Stomach smooth muscle (tissue), 2 donors: ENCODE measurements around the gene IRGC.
"Not testable (repeated sequence)": the region's sequence is repeated elsewhere in the genome, so short reads cannot be mapped to it uniquely, and the experiment has no call there.

ENCODE experiments used
- H3K27ac ChIP-seq: one replicate; pipeline ENCODE4 v1.7.0; 2013; ENCODE audit warnings: mild to moderate bottlenecking, low read length, inconsistent platforms
- H3K27me3 ChIP-seq, 2 donors: one replicate each; pipeline ENCODE4 v1.7.0; 2013; ENCODE audit warnings: low read length in 2 of 2; ENCODE audit not compliant: insufficient read depth in 2 of 2, control insufficient read depth in 1 of 2
- H3K36me3 ChIP-seq, 2 donors: one replicate each; pipeline ENCODE4 v1.7.0; 2013; ENCODE audit warnings: low read length in 2 of 2; ENCODE audit not compliant: control insufficient read depth in 2 of 2, insufficient read depth in 2 of 2
- H3K4me1 ChIP-seq: one replicate; pipeline ENCODE4 v1.7.0; 2013; ENCODE audit warnings: low read length; ENCODE audit not compliant: control insufficient read depth, insufficient read depth
- H3K4me3 ChIP-seq, 2 donors: one replicate each; pipeline ENCODE4 v1.7.0; 2013; ENCODE audit warnings: low read length in 2 of 2
- H3K9ac ChIP-seq, 2 donors: one replicate each; pipeline ENCODE4 v1.7.0; 2013; ENCODE audit warnings: low read length in 2 of 2, mild to moderate bottlenecking in 1 of 2
- H3K9me3 ChIP-seq, 2 donors: one replicate each; pipeline ENCODE4 v1.7.0; 2013; ENCODE audit warnings: low read length in 2 of 2; ENCODE audit not compliant: control insufficient read depth in 2 of 2
- donor health status: healthy.
- donor health status: Pancreatic carcinoma.

The IRGC gene

DNA sequence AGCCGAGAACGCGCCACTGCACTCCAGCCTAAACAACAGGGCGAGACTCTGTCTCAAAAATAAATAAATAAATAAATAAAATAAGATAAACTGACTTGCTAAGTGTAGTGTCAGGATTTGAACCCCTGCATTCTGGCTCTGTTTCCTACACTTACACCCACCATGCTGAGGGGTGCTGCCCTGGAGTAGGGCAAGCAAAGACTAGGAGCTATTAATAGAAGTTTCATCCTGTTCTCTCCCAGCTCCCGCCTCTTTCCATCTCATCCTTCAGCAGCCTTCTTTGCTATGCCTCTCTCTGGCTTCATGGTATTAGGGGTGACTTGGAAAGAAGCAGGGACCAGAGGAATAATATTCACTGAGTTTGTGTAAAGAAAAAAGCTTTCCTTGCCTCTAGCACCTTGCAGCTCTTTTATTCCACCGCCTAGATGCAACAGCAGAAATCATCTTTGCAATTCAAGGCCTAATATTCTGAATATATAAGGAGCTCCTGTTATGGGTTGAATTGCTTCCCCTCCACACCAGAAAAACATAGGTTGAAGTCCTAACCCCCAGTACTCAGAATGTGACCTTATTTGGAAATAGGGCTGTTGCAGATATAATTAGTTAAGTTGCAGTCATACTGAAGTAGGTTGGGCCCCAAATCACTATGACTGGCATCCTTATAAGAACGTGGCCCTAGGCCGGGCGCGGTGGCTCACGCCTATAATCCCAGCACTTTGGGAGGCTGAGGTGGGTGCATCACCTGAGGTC, 37.2 kb upstream of the IRGC start:
- no peak overlapping the region for H3K27ac ChIP-seq
- no peaks in the 10 kb centered on the region for H3K9me3 ChIP-seq
- H3K9ac ChIP-seq, result no peak overlapping the region

GRCh38 chr19:43681821-43682220, 34.1 kb upstream of the IRGC start:
- no peak overlapping the region for H3K9ac ChIP-seq
- no peak overlapping the region for H3K27ac ChIP-seq
- no peaks in the 10 kb centered on the region for H3K4me1 ChIP-seq
- no peaks in the 10 kb centered on the region for H3K27me3 ChIP-seq
- H3K36me3 ChIP-seq, result no peaks in the 10 kb centered on the region
- H3K9me3 ChIP-seq, result no peaks in the 10 kb centered on the region
- H3K4me3 ChIP-seq, result no peak overlapping the region

More for the DNA sequence above, 37.2 kb upstream of the IRGC start:
- H3K27me3 ChIP-seq, result no peaks in the 10 kb centered on the region
- H3K4me3 ChIP-seq, result no peak overlapping the region
- no peaks in the 10 kb centered on the region for H3K36me3 ChIP-seq
- no peaks in the 10 kb centered on the region for H3K4me1 ChIP-seq

DNA sequence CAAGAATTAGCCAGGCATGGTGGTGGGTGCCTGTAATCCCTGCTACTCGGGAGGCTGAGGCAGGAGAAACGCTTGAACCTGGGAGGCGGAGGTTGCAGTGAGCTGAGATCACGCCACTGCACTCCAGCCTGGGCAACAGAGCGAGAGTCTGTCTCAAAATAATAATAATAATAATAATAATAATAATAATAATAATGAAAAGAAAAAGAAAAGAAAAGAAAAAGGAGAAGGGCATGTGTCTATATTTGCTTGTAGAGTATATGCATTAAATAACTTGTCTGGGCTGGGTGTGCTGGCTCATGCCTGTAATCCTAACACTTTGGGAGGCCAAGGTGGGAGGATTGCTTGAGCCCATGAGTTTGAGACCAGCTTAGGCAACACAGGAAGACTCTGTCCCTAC, 33.6 kb upstream of the IRGC start:
- H3K9me3 ChIP-seq, H3K36me3 ChIP-seq, H3K27me3 ChIP-seq, H3K4me1 ChIP-seq, H3K27ac ChIP-seq, H3K9ac ChIP-seq, H3K4me3 ChIP-seq: not testable (repeated sequence)

DNA sequence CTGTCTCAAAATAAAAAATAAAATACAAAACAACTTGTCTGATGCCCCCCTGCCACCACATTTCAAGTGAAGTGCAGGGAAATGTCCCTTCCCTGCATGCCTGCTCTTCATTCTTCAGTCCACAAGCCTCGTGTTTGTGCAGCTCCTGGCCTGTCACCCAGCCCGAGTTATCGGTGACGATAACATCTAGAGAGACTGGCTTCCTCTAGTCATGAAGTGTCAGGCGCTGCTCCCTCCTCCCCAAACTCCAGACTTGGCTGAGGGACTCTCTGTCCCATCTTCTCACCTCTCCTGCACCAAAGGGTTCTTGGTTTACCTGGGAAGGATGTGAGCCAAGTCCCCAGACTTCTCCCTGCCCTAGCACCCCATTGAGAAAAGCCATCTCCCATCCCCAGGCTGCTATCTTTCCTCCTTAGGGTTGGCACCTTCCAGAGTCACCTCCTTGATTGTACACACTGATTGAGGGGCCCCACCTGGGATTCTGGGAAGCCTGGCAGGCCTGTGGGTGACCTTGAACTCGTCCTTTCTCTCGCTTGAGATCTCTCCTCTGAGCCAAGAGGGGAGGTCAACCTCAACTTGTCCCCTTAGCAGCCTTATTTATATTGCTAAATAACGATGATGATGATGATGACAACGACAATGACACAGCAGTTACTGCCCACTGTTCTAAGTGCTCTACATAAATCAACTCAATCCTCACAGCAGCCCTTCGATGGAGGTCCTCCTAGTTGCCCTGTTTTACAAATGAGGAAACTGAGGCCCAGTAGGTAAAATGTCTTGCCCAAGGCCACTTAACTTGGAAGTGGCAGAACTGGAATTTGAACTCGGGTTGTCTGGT, 32.8 kb upstream of the IRGC start:
- H3K9me3 ChIP-seq, result no peaks in the 10 kb centered on the region
- no peak overlapping the region for H3K9ac ChIP-seq
- no peak overlapping the region for H3K4me3 ChIP-seq
- no peaks in the 10 kb centered on the region for H3K36me3 ChIP-seq
- H3K27me3 ChIP-seq, result no peaks in the 10 kb centered on the region
- H3K27ac ChIP-seq, result no peak overlapping the region
- H3K4me1 ChIP-seq, result no peaks in the 10 kb centered on the region

DNA sequence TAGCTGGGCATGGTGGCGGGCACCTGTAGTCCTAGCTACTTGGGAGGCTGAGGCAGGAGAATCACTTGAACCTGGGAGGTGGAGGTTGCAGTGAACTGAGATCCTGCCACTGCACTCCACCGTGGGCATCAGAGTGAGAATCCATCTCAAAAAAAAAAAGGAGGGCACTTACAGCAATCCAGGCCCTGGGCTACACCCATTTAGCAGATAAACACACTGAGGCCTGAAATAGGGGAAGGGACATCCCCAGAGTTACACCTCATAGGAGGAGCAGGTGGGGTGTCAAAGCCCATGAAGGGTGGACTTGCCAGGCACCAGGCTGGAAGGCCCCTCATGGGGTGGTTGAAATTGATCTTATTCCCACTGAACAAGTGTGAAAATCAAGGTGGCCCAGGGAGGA, 32.0 kb upstream of the IRGC start:
- Histone ChIP-seq H3K27ac (no peak overlapping the region), H3K27me3 (no peaks in the 10 kb centered on the region), H3K9me3 (no peaks in the 10 kb centered on the region), H3K36me3 (no peaks in the 10 kb centered on the region), H3K9ac (no peak overlapping the region), H3K4me3 (no peak overlapping the region), H3K4me1 (no peaks in the 10 kb centered on the region)

GRCh38 chr19:43684326-43684725, 31.6 kb upstream of the IRGC start:
- no peaks in the 10 kb centered on the region for H3K36me3 ChIP-seq
- no peak overlapping the region for H3K27ac ChIP-seq
- no peaks in the 10 kb centered on the region for H3K4me1 ChIP-seq
- H3K9ac ChIP-seq, result no peak overlapping the region
- H3K27me3 ChIP-seq, result no peaks in the 10 kb centered on the region
- H3K9me3 ChIP-seq, result no peaks in the 10 kb centered on the region
- H3K4me3 ChIP-seq, result no peak overlapping the region

DNA sequence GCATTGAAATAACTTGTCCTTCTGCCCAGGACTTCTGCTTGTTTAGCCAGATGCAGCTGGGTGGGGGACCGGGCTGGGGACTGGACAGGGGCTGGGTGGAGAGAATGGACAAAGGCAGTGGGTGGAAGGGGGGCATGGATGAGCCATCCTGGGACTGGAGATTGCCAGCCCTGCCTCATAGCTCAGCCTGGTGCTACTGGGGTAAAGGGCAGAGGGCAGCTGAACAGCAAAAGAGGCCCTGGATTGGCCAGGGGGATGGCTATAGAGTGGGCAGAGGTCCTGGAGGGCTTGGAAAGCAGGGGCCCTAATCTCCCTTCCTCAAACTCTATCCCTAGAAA, 28.2 kb upstream of the IRGC start:
- no peaks in the 10 kb centered on the region for H3K27me3 ChIP-seq
- H3K4me3 ChIP-seq, result no peak overlapping the region
- no peak overlapping the region for H3K27ac ChIP-seq
- H3K9me3 ChIP-seq, result peaks cover 11 to 25% of the 10 kb centered on the region in 2 donors
- no peaks in the 10 kb centered on the region for H3K36me3 ChIP-seq
- no peaks in the 10 kb centered on the region for H3K4me1 ChIP-seq
- H3K9ac ChIP-seq, result no peak overlapping the region

GRCh38 chr19:43688059-43688701, 27.7 kb upstream of the IRGC start:
- H3K9ac ChIP-seq, result no peak overlapping the region
- H3K36me3 ChIP-seq, result no peaks in the 10 kb centered on the region
- H3K27me3 ChIP-seq, result no peaks in the 10 kb centered on the region
- no peaks in the 10 kb centered on the region for H3K4me1 ChIP-seq
- H3K4me3 ChIP-seq, result no peak overlapping the region
- H3K27ac ChIP-seq, result no peak overlapping the region
- peaks cover 11 to 25% of the 10 kb centered on the region in 2 donors for H3K9me3 ChIP-seq

GRCh38 chr19:43690444-43690843, 25.4 kb upstream of the IRGC start:
- H3K9ac ChIP-seq, result no peak overlapping the region
- H3K4me1 ChIP-seq, result no peaks in the 10 kb centered on the region
- no peak overlapping the region for H3K4me3 ChIP-seq
- peaks cover 11 to 25% of the 10 kb centered on the region in 2 donors for H3K9me3 ChIP-seq
- no peaks in the 10 kb centered on the region for H3K27me3 ChIP-seq
- no peak overlapping the region for H3K27ac ChIP-seq
- no peaks in the 10 kb centered on the region for H3K36me3 ChIP-seq

GRCh38 chr19:43690890-43691289, 25.0 kb upstream of the IRGC start:
- Histone ChIP-seq H3K36me3 (no peaks in the 10 kb centered on the region), H3K9ac (no peak overlapping the region), H3K4me3 (no peak overlapping the region), H3K27me3 (no peaks in the 10 kb centered on the region), H3K4me1 (no peaks in the 10 kb centered on the region), H3K27ac (no peak overlapping the region), H3K9me3 (peaks cover 11 to 25% of the 10 kb centered on the region in 2 donors)
